Neural crest cell (in vitro differentiated cells): ENCODE measurements around the gene CALB2. TPM values are rescaled to one million over a fixed set of nuclear protein-coding genes. Genes with fewer than 3 reads are reported as not detected.
"Not testable (repeated sequence)": the region's sequence is repeated elsewhere in the genome, so short reads cannot be mapped to it uniquely, and the experiment has no call there.

Experiments
- DNase-seq: peaks from one replicate; pipeline ENCODE4 v3.0.0; 2021; ENCODE audit warnings: low read depth, mixed read lengths, low spot score
- H3K27ac Mint-ChIP-seq: one replicate; pipeline ENCODE4 v1.8.0; 2021; ENCODE audit warnings: mild to moderate bottlenecking, mixed read lengths; ENCODE audit not compliant: unreplicated experiment
- H3K27me3 Mint-ChIP-seq: 2 replicates; pipeline ENCODE4 v1.8.0; 2021; ENCODE audit warnings: low read depth, mild to moderate bottlenecking, mixed read lengths
- H3K36me3 Mint-ChIP-seq: 2 replicates; pipeline ENCODE4 v1.8.0; 2021; ENCODE audit warnings: low read depth, mild to moderate bottlenecking, mixed read lengths
- H3K4me1 Mint-ChIP-seq: 2 replicates; pipeline ENCODE4 v1.8.0; 2021; ENCODE audit warnings: mixed read lengths
- H3K4me3 Mint-ChIP-seq: one replicate; pipeline ENCODE4 v1.8.0; 2021; ENCODE audit warnings: mild to moderate bottlenecking, mixed read lengths
- H3K9me3 Mint-ChIP-seq: 2 replicates; pipeline ENCODE4 v1.8.0; 2021; ENCODE audit warnings: mixed read lengths
- total RNA-seq: library from RNA; stranded (reverse); gene quantifications from 2 replicates; pipeline ENCODE4 v1.2.1, GENCODE V29; 2021
- TF ChIP-seq, protein P1 (sequence below): fragments of 200-600 bp; sonication (generic); conservative IDR thresholded peaks from 2 replicates; pipeline ENCODE4 v1.5.0; 2021; ENCODE audit warnings: antibody characterized with exemption, mild to moderate bottlenecking

The CALB2 gene
- total RNA-seq, 1 donor from 2014 or later = not detected

DNA sequence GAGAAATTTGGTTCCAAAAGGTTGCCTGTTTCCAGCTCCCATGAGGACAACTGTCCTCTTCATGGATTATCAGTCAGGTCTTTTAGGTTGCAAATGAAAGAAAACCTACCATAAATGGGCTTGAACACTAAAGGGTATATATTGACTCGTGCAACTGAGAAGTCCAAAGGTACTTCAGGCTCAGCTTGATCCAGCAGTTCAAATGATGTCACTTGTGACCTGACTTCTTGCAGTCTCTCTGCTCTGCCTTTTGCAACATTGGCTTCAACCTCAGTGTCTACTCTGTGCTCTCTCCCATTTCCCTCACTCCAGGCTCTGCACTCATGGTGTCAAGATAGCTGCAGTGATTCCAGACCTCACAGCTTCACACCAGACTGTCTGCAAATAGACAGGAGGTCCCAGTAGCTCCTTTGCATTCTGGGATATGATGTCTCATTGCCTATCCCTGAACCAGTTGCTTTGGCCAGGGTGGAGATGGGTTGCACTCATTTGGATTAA is 5.5 kb upstream of the CALB2 start:
- TF ChIP-seq, protein P1, sequence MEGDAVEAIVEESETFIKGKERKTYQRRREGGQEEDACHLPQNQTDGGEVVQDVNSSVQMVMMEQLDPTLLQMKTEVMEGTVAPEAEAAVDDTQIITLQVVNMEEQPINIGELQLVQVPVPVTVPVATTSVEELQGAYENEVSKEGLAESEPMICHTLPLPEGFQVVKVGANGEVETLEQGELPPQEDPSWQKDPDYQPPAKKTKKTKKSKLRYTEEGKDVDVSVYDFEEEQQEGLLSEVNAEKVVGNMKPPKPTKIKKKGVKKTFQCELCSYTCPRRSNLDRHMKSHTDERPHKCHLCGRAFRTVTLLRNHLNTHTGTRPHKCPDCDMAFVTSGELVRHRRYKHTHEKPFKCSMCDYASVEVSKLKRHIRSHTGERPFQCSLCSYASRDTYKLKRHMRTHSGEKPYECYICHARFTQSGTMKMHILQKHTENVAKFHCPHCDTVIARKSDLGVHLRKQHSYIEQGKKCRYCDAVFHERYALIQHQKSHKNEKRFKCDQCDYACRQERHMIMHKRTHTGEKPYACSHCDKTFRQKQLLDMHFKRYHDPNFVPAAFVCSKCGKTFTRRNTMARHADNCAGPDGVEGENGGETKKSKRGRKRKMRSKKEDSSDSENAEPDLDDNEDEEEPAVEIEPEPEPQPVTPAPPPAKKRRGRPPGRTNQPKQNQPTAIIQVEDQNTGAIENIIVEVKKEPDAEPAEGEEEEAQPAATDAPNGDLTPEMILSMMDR = no peak
- no peaks in the 10 kb centered on the region for H3K36me3 Mint-ChIP-seq
- H3K9me3 Mint-ChIP-seq = no peaks in the 10 kb centered on the region
- H3K4me1 Mint-ChIP-seq = peaks cover under 1% of the 10 kb centered on the region
- no peak overlapping the region for H3K27ac Mint-ChIP-seq
- no peak overlapping the region for H3K4me3 Mint-ChIP-seq
- DNase-seq = no peak
- H3K27me3 Mint-ChIP-seq = peaks cover 49% of the 10 kb centered on the region

DNA sequence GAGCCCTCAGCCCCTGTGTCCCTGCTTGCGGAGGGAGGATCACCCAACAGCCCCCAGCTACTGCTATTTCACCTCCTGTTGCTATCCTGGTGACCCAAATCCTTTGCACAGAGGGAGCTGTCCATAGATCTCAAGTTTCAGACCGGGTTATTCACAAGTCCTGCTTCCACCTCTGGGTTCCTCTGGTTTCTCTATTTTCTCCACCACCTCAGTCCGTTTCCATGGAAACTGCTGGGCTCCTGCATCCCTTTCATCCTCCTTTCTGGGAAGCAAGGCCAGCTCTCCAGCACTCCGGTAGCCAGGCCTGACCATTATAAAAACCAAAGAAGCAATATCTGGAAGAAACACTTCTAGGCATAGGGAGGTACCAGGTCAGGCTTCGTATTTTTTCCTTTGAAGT is 4.8 kb upstream of the CALB2 start:
- peaks cover 54% of the 10 kb centered on the region for H3K27me3 Mint-ChIP-seq
- TF ChIP-seq, protein P1 = no peak
- no peaks in the 10 kb centered on the region for H3K36me3 Mint-ChIP-seq
- H3K27ac Mint-ChIP-seq = no peak overlapping the region
- peaks cover 4% of the 10 kb centered on the region for H3K4me1 Mint-ChIP-seq
- H3K4me3 Mint-ChIP-seq = no peak overlapping the region
- no peaks in the 10 kb centered on the region for H3K9me3 Mint-ChIP-seq
- no peak for DNase-seq

DNA sequence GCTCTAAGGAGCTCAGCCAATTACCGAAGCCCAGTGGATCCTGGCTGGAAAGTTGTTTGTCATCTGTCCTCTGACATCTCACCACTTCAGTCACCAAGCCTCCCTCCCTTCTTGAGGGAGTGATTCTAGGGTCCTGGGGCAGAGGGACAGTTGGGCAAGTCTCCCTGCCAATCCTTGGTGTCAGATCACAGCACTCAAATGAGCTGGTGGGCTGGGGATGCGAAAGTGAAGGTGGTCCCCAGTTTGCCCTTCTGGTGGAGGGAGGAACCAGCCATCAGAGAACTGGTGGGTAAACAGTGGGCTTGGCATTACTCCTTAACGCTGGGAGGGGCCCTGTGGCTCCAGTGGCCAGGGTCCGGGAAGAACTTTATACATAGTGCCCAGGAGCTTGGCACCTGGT is 4.4 kb upstream of the CALB2 start:
- peaks cover 59% of the 10 kb centered on the region for H3K27me3 Mint-ChIP-seq

DNA sequence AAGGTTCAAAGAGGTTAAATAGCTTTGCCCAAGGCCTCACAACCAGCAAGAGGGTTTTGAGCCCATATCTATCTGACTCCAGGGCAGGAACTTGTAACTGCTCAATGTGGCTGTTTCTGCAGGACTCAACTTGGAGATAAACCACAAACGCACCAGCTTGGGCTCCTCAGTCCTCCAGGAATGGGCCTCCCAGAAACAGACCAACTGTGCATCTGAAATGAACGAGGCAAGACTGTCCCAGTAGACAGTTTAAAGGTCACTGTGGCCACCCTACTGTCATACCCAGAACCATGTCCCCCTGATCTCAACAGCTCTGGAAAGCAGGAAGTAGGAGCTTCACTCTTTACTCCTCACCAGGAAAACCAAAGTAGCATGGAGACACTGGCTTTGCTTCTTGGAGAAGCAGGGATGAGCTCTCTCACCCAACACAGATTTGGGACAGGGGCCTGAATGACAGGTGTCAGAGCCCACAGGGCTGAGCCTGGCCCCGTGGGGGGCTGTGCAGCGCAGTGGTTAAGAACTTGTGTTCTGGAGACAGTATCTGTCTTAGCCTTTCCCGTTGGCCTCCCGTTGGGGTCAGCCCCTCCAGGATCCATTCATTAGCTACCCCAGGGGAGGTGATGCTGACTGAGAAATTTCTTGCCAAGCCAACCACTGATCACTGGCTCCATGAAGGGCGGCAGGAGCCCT is 2.3 kb upstream of the CALB2 start:
- TF ChIP-seq, protein P1 = no peak
- no peak for DNase-seq
- Mint-ChIP-seq H3K9me3 (no peaks in the 10 kb centered on the region), H3K36me3 (no peaks in the 10 kb centered on the region), H3K27ac (no peak overlapping the region), H3K4me3 (no peak overlapping the region), H3K4me1 (peaks cover 4% of the 10 kb centered on the region), H3K27me3 (peaks cover 71% of the 10 kb centered on the region)

More for the DNA sequence above, 4.4 kb upstream of the CALB2 start:
- DNase-seq = no peak
- TF ChIP-seq, protein P1 = no peak
- H3K4me3 Mint-ChIP-seq = no peak overlapping the region
- no peak overlapping the region for H3K27ac Mint-ChIP-seq
- no peaks in the 10 kb centered on the region for H3K36me3 Mint-ChIP-seq
- H3K4me1 Mint-ChIP-seq = peaks cover 4% of the 10 kb centered on the region
- no peaks in the 10 kb centered on the region for H3K9me3 Mint-ChIP-seq

DNA sequence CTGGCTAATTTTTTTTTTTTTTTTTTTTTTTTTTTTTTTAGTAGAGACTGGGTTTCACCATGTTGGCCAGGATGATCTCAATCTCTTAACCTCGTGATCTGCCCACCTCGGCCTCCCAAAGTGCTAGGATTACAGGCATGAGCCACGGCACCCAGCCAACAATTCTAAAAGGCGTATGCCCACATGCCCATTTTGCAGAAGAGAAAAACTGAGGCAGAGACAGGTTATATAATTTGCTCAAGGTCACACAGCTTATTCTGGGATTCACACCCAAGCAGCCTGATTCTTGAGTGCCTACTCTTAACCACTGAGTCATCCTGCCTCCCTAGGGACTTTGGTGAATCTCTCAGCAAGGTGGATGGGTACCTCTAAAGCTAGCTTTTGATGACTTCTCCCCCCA is 1.6 kb upstream of the CALB2 start:
- H3K4me3 Mint-ChIP-seq, DNase-seq, H3K9me3 Mint-ChIP-seq, H3K36me3 Mint-ChIP-seq, H3K27ac Mint-ChIP-seq, H3K4me1 Mint-ChIP-seq: not testable (repeated sequence)
- peaks cover 71% of the 10 kb centered on the region for H3K27me3 Mint-ChIP-seq

DNA sequence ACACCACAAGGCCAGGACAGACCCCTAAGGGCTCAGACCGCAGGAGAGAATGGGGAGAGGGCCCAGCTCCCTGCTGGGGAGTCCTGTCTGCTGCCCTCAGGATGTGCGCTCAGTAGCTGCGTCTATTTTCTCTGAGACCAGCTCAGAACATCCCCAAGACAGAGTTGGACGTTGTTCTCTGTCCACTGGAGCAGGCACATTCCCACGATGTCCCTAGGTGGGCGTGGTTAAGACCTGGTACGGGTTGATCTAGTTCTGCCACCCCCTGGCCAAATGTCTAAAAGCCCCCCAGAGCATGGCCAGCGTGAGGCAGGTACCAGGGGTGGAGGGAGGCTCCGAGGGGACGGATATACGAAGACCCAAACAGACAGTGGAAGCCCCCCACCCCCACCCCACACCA is 842 bp upstream of the CALB2 start:
- Mint-ChIP-seq H3K4me3 (no peak overlapping the region), H3K27ac (no peak overlapping the region), H3K9me3 (no peaks in the 10 kb centered on the region), H3K36me3 (no peaks in the 10 kb centered on the region), H3K27me3 (peaks cover 74% of the 10 kb centered on the region), H3K4me1 (peaks cover 4% of the 10 kb centered on the region)
- TF ChIP-seq, protein P1 = no peak
- no peak for DNase-seq
